Osteoblast (primary cell): ENCODE measurements around the gene ATRNL1. TPM values are rescaled to one million over a fixed set of nuclear protein-coding genes. Genes with fewer than 3 reads are reported as not detected.

Experiments used
- DNase-seq: peaks from one replicate; pipeline ENCODE4 v3.0.0; 2011; ENCODE audit warnings: low spot score, mixed read lengths; ENCODE audit not compliant: insufficient read length; ENCODE audit errors: missing footprints
- H2AFZ ChIP-seq: 2 replicates; pipeline ENCODE4 v1.6.0; 2011; ENCODE audit warnings: mild to moderate bottlenecking, low read length
- H3K27ac ChIP-seq: 2 replicates; pipeline ENCODE4 v1.5.1; 2011; ENCODE audit warnings: mild to moderate bottlenecking, low read depth, low read length, moderate library complexity
- H3K27me3 ChIP-seq: 2 replicates; pipeline ENCODE4 v1.6.0; 2012; ENCODE audit warnings: mild to moderate bottlenecking, control low read depth, inconsistent platforms, low read length, moderate library complexity; ENCODE audit not compliant: insufficient read depth
- H3K36me3 ChIP-seq: 2 replicates; pipeline ENCODE4 v1.5.1; 2011; ENCODE audit warnings: mild to moderate bottlenecking, low read length, control low read depth, moderate library complexity; ENCODE audit not compliant: insufficient read depth
- H3K4me1 ChIP-seq: 2 replicates; pipeline ENCODE4 v1.5.1; 2011; ENCODE audit warnings: mild to moderate bottlenecking, low read length, control low read depth, moderate library complexity; ENCODE audit not compliant: insufficient read depth
- H3K4me2 ChIP-seq: 2 replicates; pipeline ENCODE4 v1.6.0; 2011; ENCODE audit warnings: mild to moderate bottlenecking, low read length; ENCODE audit not compliant: insufficient read depth
- H3K4me3 ChIP-seq: fragments of 200-600 bp; sonication (generic); 3 replicates; pipeline ENCODE4 v1.5.1; 2012; ENCODE audit warnings: mild to moderate bottlenecking, low read length, inconsistent platforms; ENCODE audit not compliant: insufficient read depth
- H3K79me2 ChIP-seq: 2 replicates; pipeline ENCODE4 v1.6.0; 2012; ENCODE audit warnings: mild to moderate bottlenecking, low read length, control low read depth, inconsistent platforms; ENCODE audit not compliant: insufficient read depth
- H3K9me3 ChIP-seq: 2 replicates; pipeline ENCODE4 v1.5.1; 2011; ENCODE audit warnings: low read depth, low read length, control low read depth
- H4K20me1 ChIP-seq: 2 replicates; pipeline ENCODE4 v1.6.0; 2012; ENCODE audit warnings: mild to moderate bottlenecking, low read length, control low read depth; ENCODE audit not compliant: insufficient read depth
- total RNA-seq: library from RNA; depleted of rRNA; stranded (reverse); fragments of >200 nt; gene quantifications from 2 replicates; pipeline ENCODE4 v1.2.3, GENCODE V29; 2012
- TF ChIP-seq, protein P1 (sequence below): IDR thresholded peaks from 2 replicates; pipeline ENCODE4 v1.5.1; 2011; ENCODE audit warnings: mild to moderate bottlenecking, low read depth, low read length, moderate library complexity; ENCODE audit errors: extremely low read depth

The ATRNL1 gene
- total RNA-seq, 1 donor = 1.4 TPM

DNA sequence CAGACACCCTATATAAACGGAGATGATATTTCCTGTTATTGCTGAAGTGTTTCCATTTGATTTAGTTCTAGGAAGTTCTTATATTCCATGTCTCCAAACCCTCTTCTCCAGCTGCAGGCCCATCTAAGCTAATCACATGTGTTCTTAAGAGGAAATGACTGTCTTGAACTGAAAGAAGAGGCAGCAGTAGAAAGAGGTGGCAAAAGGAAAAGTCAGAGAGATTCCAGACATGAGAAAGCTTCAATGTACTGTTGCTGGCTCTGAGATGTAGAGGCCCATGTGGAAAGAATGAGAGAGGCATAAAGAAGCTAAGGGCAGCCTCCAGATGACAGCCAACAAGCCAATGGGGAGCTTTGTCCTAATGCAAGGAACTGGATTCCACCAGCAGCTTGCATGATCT, 892.6 kb downstream of the ATRNL1 start:
- H3K4me2 ChIP-seq = no peak overlapping the region
- no peak overlapping the region for H3K27ac ChIP-seq
- no peaks in the 10 kb centered on the region for H4K20me1 ChIP-seq
- H3K27me3 ChIP-seq = no peaks in the 10 kb centered on the region
- DNase-seq = no peak
- no peaks in the 10 kb centered on the region for H3K36me3 ChIP-seq
- H3K4me3 ChIP-seq = no peak overlapping the region
- no peaks in the 10 kb centered on the region for H3K79me2 ChIP-seq
- H3K9me3 ChIP-seq = no peaks in the 10 kb centered on the region
- H2AFZ ChIP-seq = peak overlapping the region; percentile 40
- TF ChIP-seq, protein P1, sequence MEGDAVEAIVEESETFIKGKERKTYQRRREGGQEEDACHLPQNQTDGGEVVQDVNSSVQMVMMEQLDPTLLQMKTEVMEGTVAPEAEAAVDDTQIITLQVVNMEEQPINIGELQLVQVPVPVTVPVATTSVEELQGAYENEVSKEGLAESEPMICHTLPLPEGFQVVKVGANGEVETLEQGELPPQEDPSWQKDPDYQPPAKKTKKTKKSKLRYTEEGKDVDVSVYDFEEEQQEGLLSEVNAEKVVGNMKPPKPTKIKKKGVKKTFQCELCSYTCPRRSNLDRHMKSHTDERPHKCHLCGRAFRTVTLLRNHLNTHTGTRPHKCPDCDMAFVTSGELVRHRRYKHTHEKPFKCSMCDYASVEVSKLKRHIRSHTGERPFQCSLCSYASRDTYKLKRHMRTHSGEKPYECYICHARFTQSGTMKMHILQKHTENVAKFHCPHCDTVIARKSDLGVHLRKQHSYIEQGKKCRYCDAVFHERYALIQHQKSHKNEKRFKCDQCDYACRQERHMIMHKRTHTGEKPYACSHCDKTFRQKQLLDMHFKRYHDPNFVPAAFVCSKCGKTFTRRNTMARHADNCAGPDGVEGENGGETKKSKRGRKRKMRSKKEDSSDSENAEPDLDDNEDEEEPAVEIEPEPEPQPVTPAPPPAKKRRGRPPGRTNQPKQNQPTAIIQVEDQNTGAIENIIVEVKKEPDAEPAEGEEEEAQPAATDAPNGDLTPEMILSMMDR = no peak
- peaks cover 4% of the 10 kb centered on the region for H3K4me1 ChIP-seq

DNA sequence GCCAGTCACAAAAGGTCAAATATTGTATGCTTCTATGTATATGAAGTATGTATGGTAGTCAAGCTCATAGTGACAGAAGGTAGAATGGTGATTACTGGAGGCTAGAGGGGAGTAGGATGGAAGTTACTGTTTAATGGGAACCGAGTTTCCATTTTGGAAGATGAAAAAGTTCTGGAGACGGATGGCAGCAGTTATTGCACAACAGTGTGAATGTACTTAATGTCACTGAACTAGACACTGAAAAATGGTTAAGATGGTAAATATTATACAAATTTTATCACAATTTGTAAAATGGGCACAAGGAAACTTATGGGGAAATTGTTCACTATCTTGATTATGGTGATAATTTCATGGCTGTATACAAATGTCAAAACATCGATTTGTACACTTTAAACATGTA, 895.2 kb downstream of the ATRNL1 start:
- no peaks in the 10 kb centered on the region for H3K36me3 ChIP-seq
- H3K79me2 ChIP-seq = no peaks in the 10 kb centered on the region
- TF ChIP-seq, protein P1 = no peak
- H3K9me3 ChIP-seq = no peaks in the 10 kb centered on the region
- H3K4me3 ChIP-seq = no peak overlapping the region
- H3K27me3 ChIP-seq = peaks cover under 1% of the 10 kb centered on the region
- no peak for DNase-seq
- H4K20me1 ChIP-seq = no peaks in the 10 kb centered on the region
- no peak overlapping the region for H3K4me2 ChIP-seq
- no peak overlapping the region for H3K27ac ChIP-seq
- no peaks in the 10 kb centered on the region for H3K4me1 ChIP-seq
- no peak overlapping the region for H2AFZ ChIP-seq

DNA sequence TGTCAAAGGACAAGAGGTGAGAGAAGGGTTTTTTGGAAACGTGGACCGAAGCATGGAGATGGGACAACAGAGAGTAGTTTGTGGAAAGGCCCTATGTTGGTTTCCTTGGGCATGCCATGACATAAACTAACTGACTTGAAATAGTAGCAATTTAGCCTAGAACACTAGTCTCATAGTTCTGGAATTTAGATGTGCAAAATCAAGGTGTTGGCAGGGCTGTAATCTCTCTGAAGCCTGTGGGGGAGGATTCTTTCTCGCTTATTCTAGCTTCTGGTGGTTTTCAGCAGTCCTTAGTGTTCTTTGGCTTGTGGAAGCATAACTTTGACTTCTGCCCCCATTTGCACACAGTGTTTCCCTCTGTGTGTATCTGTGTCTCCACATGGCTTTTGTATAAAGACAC, 896.5 kb downstream of the ATRNL1 start:
- H2AFZ ChIP-seq = no peak overlapping the region
- no peak overlapping the region for H3K4me2 ChIP-seq
- TF ChIP-seq, protein P1 = no peak
- no peak for DNase-seq
- no peaks in the 10 kb centered on the region for H3K4me1 ChIP-seq
- no peaks in the 10 kb centered on the region for H3K9me3 ChIP-seq
- no peaks in the 10 kb centered on the region for H3K36me3 ChIP-seq
- H3K79me2 ChIP-seq = no peaks in the 10 kb centered on the region
- H3K27me3 ChIP-seq = peaks cover 3% of the 10 kb centered on the region
- no peak overlapping the region for H3K27ac ChIP-seq
- H3K4me3 ChIP-seq = no peak overlapping the region
- H4K20me1 ChIP-seq = no peaks in the 10 kb centered on the region

DNA sequence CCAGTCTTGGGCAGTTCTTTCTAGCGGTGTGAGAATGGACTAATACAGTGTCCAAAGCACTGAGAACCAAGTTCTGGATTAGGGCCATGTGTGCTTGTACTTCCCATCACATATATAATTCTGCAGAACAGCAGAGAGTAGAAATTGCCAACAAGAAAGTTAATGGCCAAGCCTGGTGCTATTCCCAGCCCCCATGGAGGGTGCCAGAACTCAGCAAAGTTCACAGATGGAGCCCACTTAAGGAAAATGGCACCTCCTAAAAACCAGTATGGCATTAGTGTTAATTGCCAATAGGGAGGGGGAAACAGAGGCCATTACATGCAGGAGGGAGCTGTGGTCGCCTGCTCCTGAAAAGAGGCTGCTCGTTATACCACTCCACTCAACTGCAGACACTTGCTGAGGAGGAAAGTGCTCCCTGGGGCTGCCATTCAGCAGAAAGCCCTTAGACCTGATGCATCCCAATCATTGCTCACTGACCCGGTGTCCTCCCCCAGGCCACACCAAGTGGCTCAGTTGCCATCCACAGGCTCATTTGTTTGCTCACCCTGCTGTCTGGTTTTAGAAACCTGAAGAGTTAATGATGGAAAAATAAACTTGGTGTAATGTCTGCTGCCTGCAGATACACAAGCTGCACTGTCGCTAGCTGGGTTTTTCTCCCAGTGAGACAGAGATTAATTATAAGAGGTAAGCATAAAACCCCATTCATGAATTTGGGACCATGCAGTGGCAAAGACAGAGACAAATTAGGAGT, 899.2 kb downstream of the ATRNL1 start:
- Histone ChIP-seq H3K36me3 (no peaks in the 10 kb centered on the region), H3K27ac (no peak overlapping the region), H2AFZ (no peak overlapping the region), H3K27me3 (peaks cover 3% of the 10 kb centered on the region), H3K79me2 (no peaks in the 10 kb centered on the region), H3K9me3 (no peaks in the 10 kb centered on the region), H4K20me1 (no peaks in the 10 kb centered on the region), H3K4me1 (no peaks in the 10 kb centered on the region), H3K4me2 (no peak overlapping the region), H3K4me3 (no peak overlapping the region)
- TF ChIP-seq, protein P1 = no peak
- DNase-seq = no peak
